HepG2 (cell line): Measurements from ENCODE around the gene GCLC. TPM values are rescaled to one million over a fixed set of nuclear protein-coding genes. Genes with fewer than 3 reads are reported as not detected.

Experiments
- CENPT ChIP-seq: sonication (generic); formaldehyde crosslinking; IDR thresholded peaks from 2 replicates; pipeline ENCODE4 v1.8.0; 2022; ENCODE audit warnings: low read depth, mild to moderate bottlenecking, moderate library complexity, missing genetic modification reagents
- DMAP1 ChIP-seq: IDR thresholded peaks from 2 replicates; pipeline ENCODE4 v1.6.1; 2016
- FOXO1 ChIP-seq: sonication (generic); formaldehyde crosslinking; IDR thresholded peaks from 2 replicates; pipeline ENCODE4 v1.4.0; 2020; ENCODE audit warnings: missing genetic modification reagents
- GTF3A ChIP-seq: sonication (generic); formaldehyde crosslinking; conservative IDR thresholded peaks from 2 replicates; pipeline ENCODE4 v1.4.0; 2020; ENCODE audit warnings: mild to moderate bottlenecking, missing genetic modification reagents
- HCFC1 ChIP-seq: fragments of 150-350 bp; IDR thresholded peaks from 2 replicates; pipeline ENCODE4 v1.6.1; 2014; ENCODE audit warnings: low read depth, low read length
- KDM4B ChIP-seq: sonication (generic); formaldehyde crosslinking; IDR thresholded peaks from 2 replicates; pipeline ENCODE4 v1.4.0; 2020; ENCODE audit warnings: missing genetic modification reagents
- KLF12 ChIP-seq: sonication (generic); formaldehyde crosslinking; IDR thresholded peaks from 2 replicates; pipeline ENCODE4 v1.4.0; 2020; ENCODE audit warnings: missing genetic modification reagents, borderline replicate concordance
- MLXIP ChIP-seq: sonication (generic); formaldehyde crosslinking; IDR thresholded peaks from 2 replicates; pipeline ENCODE4 v1.9.0; 2021; ENCODE audit warnings: missing genetic modification reagents, borderline replicate concordance
- NFYB ChIP-seq: sonication (generic); formaldehyde crosslinking; IDR thresholded peaks from 2 replicates; pipeline ENCODE4 v1.4.0; 2020; ENCODE audit warnings: missing genetic modification reagents
- NKX3-1 ChIP-seq: sonication (generic); formaldehyde crosslinking; IDR thresholded peaks from 2 replicates; pipeline ENCODE4 v1.5.0; 2020; ENCODE audit warnings: missing genetic modification reagents
- PTBP1 ChIP-seq: fragments of 200-400 bp; formaldehyde crosslinking; IDR thresholded peaks from 2 replicates; pipeline ENCODE4 v1.6.1; 2018; ENCODE audit warnings: low read length, low read depth; ENCODE audit not compliant: poor library complexity, severe bottlenecking
- RAD51 ChIP-seq: fragments of 450-650 bp; IDR thresholded peaks from 2 replicates; pipeline ENCODE4 v1.6.1; 2016; ENCODE audit warnings: borderline replicate concordance
- RNF2 ChIP-seq: fragments of 450-650 bp; conservative IDR thresholded peaks from 2 replicates; pipeline ENCODE4 v1.6.1; 2016; ENCODE audit warnings: low read depth
- SMC3 ChIP-seq: IDR thresholded peaks from 2 replicates; pipeline ENCODE4 v1.6.1; 2011; ENCODE audit warnings: low read length, improper control_type of control experiment
- TGIF2 ChIP-seq: IDR thresholded peaks from 2 replicates; pipeline ENCODE4 v1.6.1; 2016; ENCODE audit warnings: control low read depth, missing compliant biosample characterization
- YEATS4 ChIP-seq: sonication (generic); formaldehyde crosslinking; IDR thresholded peaks from 2 replicates; pipeline ENCODE4 v1.4.0; 2020; ENCODE audit warnings: missing genetic modification reagents, borderline replicate concordance
- ZNF318 ChIP-seq: sonication (generic); formaldehyde crosslinking; IDR thresholded peaks from 2 replicates; pipeline ENCODE4 v1.4.0; 2020; ENCODE audit warnings: mild to moderate bottlenecking, missing genetic modification reagents
- ZNF691 ChIP-seq: sonication (generic); formaldehyde crosslinking; IDR thresholded peaks from 2 replicates; pipeline ENCODE4 v1.4.0; 2020; ENCODE audit warnings: missing genetic modification reagents, low read depth, mild to moderate bottlenecking, borderline replicate concordance
- ZNF703 ChIP-seq: sonication (generic); formaldehyde crosslinking; IDR thresholded peaks from 2 replicates; pipeline ENCODE4 v1.5.1; 2020; ENCODE audit warnings: missing genetic modification reagents, mild to moderate bottlenecking, moderate library complexity, borderline replicate concordance
- polyA plus RNA-seq, 8 experiments: library from polyadenylated mRNA; depleted of rRNA in 3 of 8; stranded (reverse) in 7 of 8; unstranded in 1 of 8; fragments of >200 nt; fragmentation: Illumina TruSeq in 4 of 8; extraction: Trizol in 4 of 8; gene quantifications; 2 replicates each; pipeline versions ENCODE4 v1.2.1 to v1.2.3, GENCODE V29; 2011 to 2016; ENCODE audit warnings: low read depth in 4 of 8, missing spikeins in 1 of 8, mixed read lengths in 1 of 8; ENCODE audit not compliant: insufficient read depth in 1 of 8
- total RNA-seq, 5 experiments: library from RNA; depleted of rRNA; stranded (reverse); fragments of >200 nt; fragmentation: Illumina TruSeq; extraction: Trizol; gene quantifications; 2 replicates each; pipeline ENCODE4 v1.2.3, GENCODE V29; 2016; ENCODE audit warnings: low read depth in 1 of 5

GCLC gene
- total and polyA plus RNA-seq, 2 of the 13 experiments (the other 11 are each of a cell fraction or from before 2014, with no cell fraction given), result 35.3 to 84.6 TPM

- TF ChIP-seq ZNF703 (CRISPR knock-in tag), result peak; percentile 87; the same call in 1 of the 2 replicates
- TF ChIP-seq DMAP1 (CRISPR knock-in tag), result peak; percentile 96
- TF ChIP-seq MLXIP (CRISPR knock-in tag), result peak; percentile 68; the same call in 1 of the 2 replicates
- peak; percentile 48 for TF ChIP-seq PTBP1
- TF ChIP-seq ZNF691 (CRISPR knock-in tag), result peak; percentile 95
- TF ChIP-seq NKX3-1, result peak; percentile 96
- peak; percentile 47; the same call in 1 of the 2 replicates for TF ChIP-seq NFYB (CRISPR knock-in tag)
- TF ChIP-seq SMC3, result peak; percentile 1; the same call in 1 of the 2 replicates
- TF ChIP-seq HCFC1, result peak; percentile 58
- peak; percentile 63; the same call in 1 of the 2 replicates for TF ChIP-seq KDM4B
- TF ChIP-seq RAD51, result peak; percentile 93
- TF ChIP-seq GTF3A (CRISPR knock-in tag), result 0 out of 2 replicates have a peak, but pooled peaks have one; percentile 76
- TF ChIP-seq RNF2, result peak; percentile 94
- peak; percentile 95 for TF ChIP-seq TGIF2 (CRISPR knock-in tag)
- peak; percentile 98 for TF ChIP-seq YEATS4 (CRISPR knock-in tag)
- peak; percentile 96 for TF ChIP-seq KLF12 (CRISPR knock-in tag)
- peak; percentile 98 for TF ChIP-seq ZNF318 (CRISPR knock-in tag)
- TF ChIP-seq CENPT (CRISPR knock-in tag), result no peak; the same call in 1 of the 2 replicates
- TF ChIP-seq FOXO1 (CRISPR knock-in tag), result peak; percentile 94
Observed at GRCh38 chr6:53547811-53548496, 3.1 kb upstream of the GCLC start (continued).
